Heart right ventricle (tissue), 16 donors: ENCODE results near the gene EME1. TPM values are rescaled to one million over a fixed set of nuclear protein-coding genes. Genes with fewer than 3 reads are reported as not detected.

Source experiments
- ATAC-seq, 8 donors: fragments of 200-7000 bp; cut with Tn5 transposase; one replicate each; pipeline ENCODE4 v1.9.1; 2020; ENCODE audit warnings: mild to moderate bottlenecking in 8 of 8, moderate library complexity in 8 of 8, moderate number of reproducible peaks in 1 of 8
- DNase-seq, 2 donors: peaks; one replicate each; pipeline ENCODE4 v3.0.0-alpha.2; 2020
- H3K27ac ChIP-seq, 10 donors: fragments of 200-600 bp; sonication (generic) in 2 of 10; one replicate each; pipeline versions ENCODE4 v1.5.0 to v1.8.0; 2020 to 2022; ENCODE audit warnings: mild to moderate bottlenecking in 3 of 10
- H3K27me3 ChIP-seq, 7 donors: fragments of 200-600 bp; one replicate each; pipeline ENCODE4 v1.8.0; 2021 to 2022; ENCODE audit warnings: mild to moderate bottlenecking in 2 of 7
- H3K36me3 ChIP-seq, 9 donors: fragments of 200-600 bp; sonication (generic) in 1 of 9; one replicate each; pipeline versions ENCODE4 v1.5.0 to v1.8.0; 2020 to 2022; ENCODE audit warnings: mild to moderate bottlenecking in 2 of 9
- H3K4me1 ChIP-seq, 9 donors: fragments of 200-600 bp; sonication (generic) in 1 of 9; one replicate each; pipeline versions ENCODE4 v1.5.0 to v1.8.0; 2020 to 2022; ENCODE audit warnings: mild to moderate bottlenecking in 4 of 9
- H3K4me3 ChIP-seq, 10 donors: fragments of 200-600 bp; sonication (generic) in 2 of 10; one replicate each; pipeline versions ENCODE4 v1.5.0 to v1.8.0; 2020 to 2022; ENCODE audit warnings: mild to moderate bottlenecking in 7 of 10, moderate library complexity in 2 of 10
- H3K9me3 ChIP-seq, 11 donors: fragments of 200-600 bp in 10 of 11; sonication (generic) in 2 of 11; one replicate each; pipeline versions ENCODE4 v1.5.0 to v1.8.0; 2013 to 2022; ENCODE audit warnings: mild to moderate bottlenecking in 2 of 11, control low read depth in 1 of 11, moderate library complexity in 1 of 11
- CTCF ChIP-seq, 9 donors: fragments of 200-600 bp; sonication (generic) in 2 of 9; IDR thresholded peaks; one replicate each; pipeline versions ENCODE4 v1.5.0 to v1.8.0; 2021 to 2022; ENCODE audit warnings: antibody characterized with exemption in 9 of 9, mild to moderate bottlenecking in 5 of 9, moderate library complexity in 1 of 9
- WGBS, 2 donors: extraction: QIAGEN DNeasy Blood & Tissue Kit; methylation state at CpG; one replicate each; pipeline ENCODE4 v1.1.7; 2013; ENCODE audit warnings: inconsistent platforms in 1 of 2; 5-methylcytosine and 5-hydroxymethylcytosine counted together
- intact Hi-C, 10 donors: fragments of 100-400 bp; cut with DNase I; formaldehyde crosslinking; loops; one replicate each; pipeline versions ENCODE4 v1.11.1 to v1.14.2; 2022
- polyA plus RNA-seq, 2 donors: library from polyadenylated mRNA; stranded (reverse); fragments of 200-250 nt; gene quantifications; one replicate each; pipeline ENCODE4 v1.2.3, GENCODE V29; 2013
- total RNA-seq, 10 donors: library from RNA; stranded (reverse); fragmentation: NEBNext Ultra II Directional in 3 of 10; extraction: Animal tissue kit (Norgen Biotek cat#: 25700) in 3 of 10; gene quantifications; one replicate each; pipeline versions ENCODE4 v1.2.1 to v1.2.4, GENCODE V29; 2021 to 2023
- donor health status: Arrhythmogenic right ventricular cardiomyopathy.
- donor health status: ischemic (EF 13 %, LVEDD 7.1; RV severe dilation, severe dysfunction).
- donor health status: healthy with polysubstance abuse.
- donor health status: DM: no; HTN: yes; CAD: no.
- donor health status: DM: no; HTN: no; CAD: no.
- donor health status: ischemic (EF 25% LVEDD 6.9; RV normal size, moderate dysfunction).
- donor health status: ischemic (EF 25% LVEDD 5.7; RV mildly dilated, moderate dysfunction).
- donor health status: healthy.
- donor health status: DM: yes; HTN: yes; CAD: no.
- donor health status: Ischemic cardiomyopathy.
- donor health status: ischemic (EF 35%, LVEDD 5.7; RV mildly dilated, moderate dysfunction).
- donor health status: nonischemic (EF 11% LVEDD 7.7; RV severe dilation, severe dysfunction).
- donor health status: DM: yes; HTN: yes; CAD: no.
- donor health status: PGD.
- donor health status: ischemic (EF 29% LVEDD 5.4; RV normal size, mild dysfunction).
- donor health status: nonischemic (EF 23%, LVEDD 6.1; RV moderate dilation, normal function).

The EME1 gene
- total and polyA plus RNA-seq, 12 donors, result 0.20 to 1.8 (median 0.54) TPM

DNA sequence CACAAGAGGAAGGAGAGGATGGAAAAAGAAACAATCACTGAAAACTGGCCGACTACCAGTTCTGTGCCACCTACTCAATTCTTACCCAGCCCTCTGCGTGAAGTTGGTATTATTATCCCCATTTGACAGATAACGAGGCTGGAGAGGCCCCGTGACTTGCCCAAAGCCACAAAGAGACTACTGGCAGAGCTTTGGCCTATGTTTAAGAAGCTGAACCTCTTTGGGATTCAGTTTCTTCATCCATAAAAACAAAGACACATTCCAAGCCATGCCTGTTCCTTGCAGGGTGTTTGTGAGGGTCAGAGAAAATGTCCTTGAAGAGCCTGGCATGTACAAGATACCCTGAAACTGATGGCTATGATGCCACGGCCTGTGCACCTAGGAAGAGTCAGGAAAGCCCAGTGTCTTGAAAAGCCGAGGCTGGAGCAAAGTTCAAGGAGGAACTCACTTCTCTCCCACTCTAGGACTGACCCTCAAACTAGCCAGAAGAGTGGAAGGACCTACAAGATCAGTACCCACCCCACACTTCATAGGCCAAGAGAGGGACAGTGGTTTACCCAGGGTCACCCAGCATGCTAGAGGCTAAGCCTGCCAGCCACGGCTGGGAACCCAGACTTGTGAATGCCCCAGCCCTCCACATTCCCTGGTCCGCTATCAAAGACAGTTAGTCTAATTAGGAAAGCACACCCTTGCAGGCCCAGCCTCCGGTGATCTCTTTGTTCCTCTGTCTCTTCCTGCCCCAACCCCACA is 51.4 kb downstream of the EME1 start:
- Histone ChIP-seq H3K9me3 (no peaks in the 10 kb centered on the region), H3K27ac (peak overlapping the region in 2 of 10 donors; percentile 54 to 72), H3K4me3 (no peak overlapping the region), H3K36me3 (peaks cover 0 to 4% (median 0%) of the 10 kb centered on the region in 9 donors), H3K27me3 (no peaks in the 10 kb centered on the region), H3K4me1 (peaks cover 9 to 66% (median 35%) of the 10 kb centered on the region in 9 donors)
- no peak for TF ChIP-seq CTCF (IDR thresholded peaks at IDR 0.05)
- ATAC-seq, result no peak
- WGBS, 2 donors, result 83 to 85% methylated on average over 9 of the region's 9 CpGs
- no peak for DNase-seq
- intact Hi-C loops, result no loop called here

DNA sequence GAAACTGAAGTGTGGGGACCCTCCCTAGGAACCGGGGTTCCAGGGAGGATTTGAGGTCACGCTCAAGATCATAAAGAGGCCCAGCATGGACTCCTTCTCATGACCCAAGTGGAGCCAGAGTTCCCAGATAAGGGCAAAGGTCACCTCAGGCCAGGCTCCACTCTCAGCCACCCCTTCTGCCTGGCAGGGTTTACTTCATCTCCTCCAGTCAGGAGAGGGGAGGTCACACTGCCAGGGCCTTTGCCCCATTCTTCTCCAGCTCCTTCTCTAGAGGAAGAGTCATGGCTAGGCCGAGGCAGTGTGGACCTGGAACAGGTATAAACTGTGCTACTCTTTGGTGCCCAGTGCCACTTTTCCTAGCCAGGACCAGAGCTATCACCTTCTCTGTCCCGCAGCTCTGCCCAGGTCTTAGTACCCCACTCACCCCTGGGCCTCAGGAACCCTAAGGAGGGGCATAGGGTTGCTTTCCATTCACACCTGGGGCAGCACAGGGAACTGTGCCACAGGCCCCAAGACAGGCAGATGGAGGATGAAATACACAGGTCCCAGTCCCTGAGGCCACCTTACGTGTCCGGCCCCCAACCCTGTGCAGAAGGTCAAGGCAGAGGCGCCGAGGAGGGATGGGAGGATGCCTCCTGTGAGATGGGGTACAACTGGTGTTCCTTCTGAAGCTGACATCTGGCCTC is 52.1 kb downstream of the EME1 start:
- DNase-seq (no peak), ATAC-seq (peak in 2 of 8 donors; percentile 7 to 9)
- intact Hi-C loops, result loop anchor here in 1 of 10 donors (5.0 kb wide), 1 partner anchor 52 kb away; the partner anchor contains the start of gene RSAD1
- Histone ChIP-seq H3K27ac (peak overlapping the region in 9 of 10 donors; percentile 66 to 88 (median 78)), H3K36me3 (peaks cover 0 to 4% (median 0%) of the 10 kb centered on the region in 9 donors), H3K4me1 (peaks cover 9 to 66% (median 35%) of the 10 kb centered on the region in 9 donors), H3K9me3 (no peaks in the 10 kb centered on the region), H3K27me3 (no peaks in the 10 kb centered on the region), H3K4me3 (peak overlapping the region; percentile 64 to 88 (median 78))
- WGBS, 2 donors, result 85 to 86% methylated on average over 8 of the region's 8 CpGs
- TF ChIP-seq CTCF (IDR thresholded peaks at IDR 0.05), result no peak

DNA sequence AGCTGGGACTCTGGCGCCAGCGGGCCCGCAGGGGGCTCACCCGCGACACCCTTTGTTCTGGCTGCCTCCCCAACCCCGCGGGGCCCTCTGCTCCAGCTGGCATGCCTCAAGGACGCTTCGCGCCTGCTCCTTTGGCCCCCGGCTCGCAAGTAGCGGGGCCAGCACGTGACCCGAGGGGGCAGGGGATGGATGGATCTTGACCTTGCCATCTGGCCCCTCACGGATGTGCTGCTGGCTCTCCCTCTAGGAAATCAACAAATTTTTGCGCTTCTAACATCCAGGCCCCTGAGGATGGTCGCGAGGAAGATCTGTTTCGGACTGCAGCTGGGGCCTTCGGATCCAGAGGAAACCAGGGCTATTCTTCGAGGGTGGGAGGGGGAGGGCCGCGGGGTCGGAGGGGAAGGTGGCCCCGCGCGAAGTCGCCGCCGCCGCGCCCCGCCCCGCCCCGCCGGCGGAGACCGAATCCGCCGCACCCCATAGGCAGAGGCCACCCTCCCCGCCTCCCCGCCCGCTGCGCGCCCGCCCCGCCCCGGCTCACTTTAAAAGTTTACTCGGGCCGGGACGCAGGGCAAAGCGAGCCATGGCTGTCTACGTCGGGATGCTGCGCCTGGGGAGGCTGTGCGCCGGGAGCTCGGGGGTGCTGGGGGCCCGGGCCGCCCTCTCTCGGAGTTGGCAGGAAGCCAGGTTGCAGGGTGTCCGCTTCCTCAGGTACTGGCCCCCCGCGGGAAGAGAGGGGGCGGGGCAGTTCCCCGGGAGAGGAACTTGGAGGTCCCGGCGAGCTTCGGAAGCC is 52.8 kb downstream of the EME1 start, which contains the start of gene ACSF2:
Gene ACSF2, plus strand, starts transcription at position 537 of the 790 bp plus-strand sequence. Its CDS starts 44 bp downstream, at position 581.
- DNase-seq (peak; percentile 67 to 82), ATAC-seq (peak; percentile 88 to 91 (median 90))
- H3K27ac ChIP-seq, result peak within 1 kb of the TSS; percentile 44 to 88 (median 78)
- 1 to 2% methylated on average over 65 to 68 of the region's 70 CpGs for WGBS, 2 donors
- peaks cover 0 to 4% (median 0%) of the 10 kb centered on the region in 9 donors for H3K36me3 ChIP-seq
- peak within 1 kb of the TSS; percentile 64 to 88 (median 78) for H3K4me3 ChIP-seq
- H3K4me1 ChIP-seq, result peaks cover 9 to 59% (median 34%) of the 10 kb centered on the region in 9 donors
- intact Hi-C loops, result loop anchor here in 1 of 10 donors (5.0 kb wide), 1 partner anchor 51 kb away; the partner anchor contains the start of gene RSAD1
- no peak for TF ChIP-seq CTCF (IDR thresholded peaks at IDR 0.05)
- H3K27me3 ChIP-seq, result no peaks in the 10 kb centered on the region
- H3K9me3 ChIP-seq, result no peaks in the 10 kb centered on the region

- DNase-seq, result no peak
- Histone ChIP-seq H3K4me1 (peaks cover 9 to 53% (median 28%) of the 10 kb centered on the region in 9 donors), H3K36me3 (peaks cover 0 to 4% (median 0%) of the 10 kb centered on the region in 9 donors), H3K27me3 (no peaks in the 10 kb centered on the region), H3K27ac (peak overlapping the region; percentile 44 to 88 (median 78)), H3K9me3 (no peaks in the 10 kb centered on the region), H3K4me3 (peak overlapping the region; percentile 64 to 88 (median 78))
- no peak for TF ChIP-seq CTCF (IDR thresholded peaks at IDR 0.05)
- peak in 2 of 8 donors; percentile 6 to 31 for ATAC-seq
- intact Hi-C loops, result loop anchor here in 1 of 10 donors (5.0 kb wide), 1 partner anchor 51 kb away; the partner anchor contains the start of gene RSAD1
- WGBS, 2 donors, result 1 to 2% methylated on average over 7 of the region's 7 CpGs
These were observed 53.4 kb downstream of the EME1 start for GRCh38 chr17:50426472-50426782.
